ENCODE results near the gene RAD23A.

The RAD23A gene

DNA sequence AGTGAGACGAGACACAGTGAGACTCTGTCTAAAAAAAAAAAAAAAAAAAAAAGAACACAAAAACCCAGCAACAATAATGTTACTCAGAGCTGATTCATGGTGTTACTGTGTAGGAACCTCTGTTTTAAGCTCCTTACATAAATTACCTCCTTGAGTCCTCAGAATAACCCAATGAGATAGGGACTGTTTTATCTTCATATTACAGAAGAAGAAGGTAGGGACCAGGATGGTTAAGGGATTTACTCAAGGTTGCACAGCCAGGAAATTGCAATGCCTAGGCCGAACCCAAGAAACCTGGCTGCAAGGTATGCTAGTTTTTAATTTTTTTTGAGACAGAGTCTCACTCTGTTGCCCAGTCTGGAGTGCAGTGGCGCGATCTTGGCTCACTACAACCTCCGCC is 22.2 kb downstream of the RAD23A start:
- Histone ChIP-seq H3K79me1 (ENCODE audit: low read depth, low read length) (no peaks in the 10 kb centered on the region), H2AK5ac (ENCODE audit: low read depth, low read length) (no peak overlapping the region), H2BK12ac (ENCODE audit: low read length) (no peak overlapping the region), H3K4me3 (ENCODE audit: low read length in 2 of 2) (no peak overlapping the region), H3K27me3 (ENCODE audit: control insufficient read depth in 3 of 3, insufficient read depth in 3 of 3, low read depth in 1 of 3, low read length in 3 of 3) (peaks cover 0 to 17% (median 0%) of the 10 kb centered on the region in 3 experiments), H3K36me3 (replicated peaks in 1 of 2; ENCODE audit: control insufficient read depth in 2 of 2, insufficient read depth in 2 of 2, low read length in 2 of 2) (no peaks in the 10 kb centered on the region), H3K4me2 (ENCODE audit: insufficient read depth, low read length, poor library complexity, severe bottlenecking) (no peak overlapping the region), H3K9ac (ENCODE audit: low read depth, low read length, poor library complexity) (no peak overlapping the region), H3K18ac (ENCODE audit: low read length) (no peak overlapping the region), H2BK5ac (ENCODE audit: low read length) (no peak overlapping the region), H3K4me1 (ENCODE audit: control insufficient read depth in 2 of 2, insufficient read depth in 1 of 2, low read depth in 1 of 2, low read length in 2 of 2) (peaks cover 3 to 5% of the 10 kb centered on the region in 2 donors), H3K14ac (ENCODE audit: low read length) (no peak overlapping the region), H4K8ac (ENCODE audit: low read depth, low read length) (no peak overlapping the region), H2AFZ (ENCODE audit: low read length) (no peak overlapping the region), H3K9me3 (replicated peaks in 1 of 2; ENCODE audit: control insufficient read depth in 2 of 2, insufficient read depth in 1 of 2, low read depth in 1 of 2, low read length in 2 of 2) (no peaks in the 10 kb centered on the region), H3K27ac (replicated peaks; ENCODE audit: low read length) (no peak overlapping the region), H2BK15ac (ENCODE audit: low read length) (no peak overlapping the region), H2BK120ac (ENCODE audit: low read depth, low read length) (no peak overlapping the region), H3K4ac (ENCODE audit: low read length) (no peak overlapping the region), H3K23ac (ENCODE audit: low read depth, low read length, poor library complexity) (no peak overlapping the region), H4K91ac (ENCODE audit: low read depth, low read length, poor library complexity) (no peak overlapping the region)
- no CpG with 5 or more reads among the region's 5 CpGs for WGBS, 2 donors (ENCODE audit: extremely low coverage in 2 of 2, insufficient read length in 2 of 2, insufficient replicate concordance in 1 of 2)
- no peak for DNase-seq (ENCODE audit: low spot score)

GRCh38 chr19:12969292-12969988 is 23.8 kb downstream of the RAD23A start, which contains the start of gene DAND5:
Gene DAND5 (plus strand): TSS chr19:12969576. CDS start chr19:12969661, 85 bp downstream.
- Histone ChIP-seq H4K91ac (ENCODE audit: low read depth, low read length, poor library complexity) (no peak within 1 kb of the TSS), H3K27me3 (ENCODE audit: control insufficient read depth in 3 of 3, insufficient read depth in 3 of 3, low read depth in 1 of 3, low read length in 3 of 3) (peaks cover 0 to 28% (median 0%) of the 10 kb centered on the region in 3 experiments), H2BK12ac (ENCODE audit: low read length) (no peak within 1 kb of the TSS), H2BK15ac (ENCODE audit: low read length) (no peak within 1 kb of the TSS), H2AK5ac (ENCODE audit: low read depth, low read length) (peak within 1 kb of the TSS; percentile 39), H3K4ac (ENCODE audit: low read length) (no peak within 1 kb of the TSS), H3K4me1 (ENCODE audit: control insufficient read depth in 2 of 2, insufficient read depth in 1 of 2, low read depth in 1 of 2, low read length in 2 of 2) (peaks cover 3 to 5% of the 10 kb centered on the region in 2 donors), H2BK120ac (ENCODE audit: low read depth, low read length) (no peak within 1 kb of the TSS), H4K8ac (ENCODE audit: low read depth, low read length) (no peak within 1 kb of the TSS), H2AFZ (ENCODE audit: low read length) (no peak within 1 kb of the TSS), H3K79me1 (ENCODE audit: low read depth, low read length) (no peaks in the 10 kb centered on the region), H3K9me3 (replicated peaks in 1 of 2; ENCODE audit: control insufficient read depth in 2 of 2, insufficient read depth in 1 of 2, low read depth in 1 of 2, low read length in 2 of 2) (no peaks in the 10 kb centered on the region), H3K18ac (ENCODE audit: low read length) (no peak within 1 kb of the TSS), H3K14ac (ENCODE audit: low read length) (no peak within 1 kb of the TSS), H3K23ac (ENCODE audit: low read depth, low read length, poor library complexity) (no peak within 1 kb of the TSS), H3K36me3 (replicated peaks in 1 of 2; ENCODE audit: control insufficient read depth in 2 of 2, insufficient read depth in 2 of 2, low read length in 2 of 2) (no peaks in the 10 kb centered on the region), H3K27ac (replicated peaks; ENCODE audit: low read length) (no peak within 1 kb of the TSS), H3K4me3 (ENCODE audit: low read length in 2 of 2) (no peak within 1 kb of the TSS), H3K9ac (ENCODE audit: low read depth, low read length, poor library complexity) (no peak within 1 kb of the TSS), H2BK5ac (ENCODE audit: low read length) (no peak within 1 kb of the TSS), H3K4me2 (ENCODE audit: insufficient read depth, low read length, poor library complexity, severe bottlenecking) (no peak within 1 kb of the TSS)
- WGBS, 2 donors (ENCODE audit: extremely low coverage in 2 of 2, insufficient read length in 2 of 2, insufficient replicate concordance in 1 of 2): no CpG with 5 or more reads among the region's 14 CpGs
- DNase-seq (ENCODE audit: low spot score): no peak

GRCh38 chr19:12970070-12970820 is 24.6 kb downstream of the RAD23A start:
- peaks cover 0 to 36% (median 0%) of the 10 kb centered on the region in 3 experiments for H3K27me3 ChIP-seq (ENCODE audit: control insufficient read depth in 3 of 3, insufficient read depth in 3 of 3, low read depth in 1 of 3, low read length in 3 of 3)
- H4K91ac ChIP-seq (ENCODE audit: low read depth, low read length, poor library complexity): no peak overlapping the region
- WGBS, 2 donors (ENCODE audit: extremely low coverage in 2 of 2, insufficient read length in 2 of 2, insufficient replicate concordance in 1 of 2): no CpG with 5 or more reads among the region's 7 CpGs
- peaks cover 0 to 3% of the 10 kb centered on the region in 2 donors for H3K4me1 ChIP-seq (ENCODE audit: control insufficient read depth in 2 of 2, insufficient read depth in 1 of 2, low read depth in 1 of 2, low read length in 2 of 2)
- no peaks in the 10 kb centered on the region for H3K79me1 ChIP-seq (ENCODE audit: low read depth, low read length)
- H3K4ac ChIP-seq (ENCODE audit: low read length): no peak overlapping the region
- no peak overlapping the region for H2AK5ac ChIP-seq (ENCODE audit: low read depth, low read length)
- H3K4me3 ChIP-seq (ENCODE audit: low read length in 2 of 2): no peak overlapping the region
- no peak overlapping the region for H3K4me2 ChIP-seq (ENCODE audit: insufficient read depth, low read length, poor library complexity, severe bottlenecking)
- H3K18ac ChIP-seq (ENCODE audit: low read length): no peak overlapping the region
- no peaks in the 10 kb centered on the region for H3K36me3 ChIP-seq (replicated peaks in 1 of 2; ENCODE audit: control insufficient read depth in 2 of 2, insufficient read depth in 2 of 2, low read length in 2 of 2)
- no peak overlapping the region for H3K27ac ChIP-seq (replicated peaks; ENCODE audit: low read length)
- H3K23ac ChIP-seq (ENCODE audit: low read depth, low read length, poor library complexity): no peak overlapping the region
- H2BK120ac ChIP-seq (ENCODE audit: low read depth, low read length): no peak overlapping the region
- H2BK5ac ChIP-seq (ENCODE audit: low read length): no peak overlapping the region
- H2BK12ac ChIP-seq (ENCODE audit: low read length): no peak overlapping the region
- H4K8ac ChIP-seq (ENCODE audit: low read depth, low read length): no peak overlapping the region
- H2BK15ac ChIP-seq (ENCODE audit: low read length): no peak overlapping the region
- H2AFZ ChIP-seq (ENCODE audit: low read length): no peak overlapping the region
- no peak overlapping the region for H3K9ac ChIP-seq (ENCODE audit: low read depth, low read length, poor library complexity)
- no peak overlapping the region for H3K14ac ChIP-seq (ENCODE audit: low read length)
- no peaks in the 10 kb centered on the region for H3K9me3 ChIP-seq (replicated peaks in 1 of 2; ENCODE audit: control insufficient read depth in 2 of 2, insufficient read depth in 1 of 2, low read depth in 1 of 2, low read length in 2 of 2)
- DNase-seq (ENCODE audit: low spot score): no peak

DNA sequence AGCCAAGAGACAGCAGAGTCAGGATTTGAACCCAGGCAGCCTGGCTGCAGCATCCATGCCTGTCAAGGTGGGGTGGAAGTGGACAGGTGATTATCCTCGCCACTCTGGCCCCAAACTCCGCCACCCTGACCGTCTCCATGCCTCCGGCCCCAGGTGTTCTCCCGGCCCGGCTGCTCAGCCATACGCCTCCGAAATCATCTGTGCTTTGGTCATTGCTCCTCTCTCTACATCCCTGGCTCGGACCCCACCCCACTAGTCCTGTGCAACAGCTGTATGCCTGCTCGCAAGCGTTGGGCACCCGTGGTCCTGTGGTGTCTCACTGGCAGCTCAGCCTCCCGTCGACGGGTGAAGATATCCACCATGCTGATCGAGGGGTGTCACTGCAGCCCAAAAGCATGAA is 27.6 kb downstream of the RAD23A start:
- Histone ChIP-seq H3K4me3 (ENCODE audit: low read length in 2 of 2) (no peak overlapping the region), H2AFZ (ENCODE audit: low read length) (no peak overlapping the region), H3K27me3 (ENCODE audit: control insufficient read depth in 3 of 3, insufficient read depth in 3 of 3, low read depth in 1 of 3, low read length in 3 of 3) (peaks cover 0 to 46% (median 0%) of the 10 kb centered on the region in 3 experiments), H2AK5ac (ENCODE audit: low read depth, low read length) (no peak overlapping the region), H3K36me3 (replicated peaks in 1 of 2; ENCODE audit: control insufficient read depth in 2 of 2, insufficient read depth in 2 of 2, low read length in 2 of 2) (no peaks in the 10 kb centered on the region), H3K79me1 (ENCODE audit: low read depth, low read length) (no peaks in the 10 kb centered on the region), H4K8ac (ENCODE audit: low read depth, low read length) (no peak overlapping the region), H3K4me2 (ENCODE audit: insufficient read depth, low read length, poor library complexity, severe bottlenecking) (no peak overlapping the region), H3K23ac (ENCODE audit: low read depth, low read length, poor library complexity) (no peak overlapping the region), H2BK120ac (ENCODE audit: low read depth, low read length) (no peak overlapping the region), H3K14ac (ENCODE audit: low read length) (peak overlapping the region; percentile 84), H2BK15ac (ENCODE audit: low read length) (no peak overlapping the region), H2BK5ac (ENCODE audit: low read length) (no peak overlapping the region), H4K91ac (ENCODE audit: low read depth, low read length, poor library complexity) (peak overlapping the region; percentile 94), H3K9me3 (replicated peaks in 1 of 2; ENCODE audit: control insufficient read depth in 2 of 2, insufficient read depth in 1 of 2, low read depth in 1 of 2, low read length in 2 of 2) (no peaks in the 10 kb centered on the region), H3K9ac (ENCODE audit: low read depth, low read length, poor library complexity) (no peak overlapping the region), H3K18ac (ENCODE audit: low read length) (no peak overlapping the region), H3K27ac (replicated peaks; ENCODE audit: low read length) (no peak overlapping the region), H3K4me1 (ENCODE audit: control insufficient read depth in 2 of 2, insufficient read depth in 1 of 2, low read depth in 1 of 2, low read length in 2 of 2) (no peaks in the 10 kb centered on the region), H2BK12ac (ENCODE audit: low read length) (no peak overlapping the region), H3K4ac (ENCODE audit: low read length) (no peak overlapping the region)
- no peak for DNase-seq (ENCODE audit: low spot score)
- no CpG with 5 or more reads among the region's 16 CpGs for WGBS, 2 donors (ENCODE audit: extremely low coverage in 2 of 2, insufficient read length in 2 of 2, insufficient replicate concordance in 1 of 2)

Data from neuronal stem cell (in vitro differentiated cells).